CD4-positive, alpha-beta T cell treated with Interleukin-1 beta for 1 hour (primary cell): ENCODE results near the gene BSND.
"Not testable (repeated sequence)": the region's sequence is repeated elsewhere in the genome, so short reads cannot be mapped to it uniquely, and the experiment has no call there.

ENCODE experiments used
- DNase-seq, 2 donors: peaks; one replicate each; pipeline ENCODE4 v3.0.0-alpha.2; 2020 to 2022

The BSND gene

DNA sequence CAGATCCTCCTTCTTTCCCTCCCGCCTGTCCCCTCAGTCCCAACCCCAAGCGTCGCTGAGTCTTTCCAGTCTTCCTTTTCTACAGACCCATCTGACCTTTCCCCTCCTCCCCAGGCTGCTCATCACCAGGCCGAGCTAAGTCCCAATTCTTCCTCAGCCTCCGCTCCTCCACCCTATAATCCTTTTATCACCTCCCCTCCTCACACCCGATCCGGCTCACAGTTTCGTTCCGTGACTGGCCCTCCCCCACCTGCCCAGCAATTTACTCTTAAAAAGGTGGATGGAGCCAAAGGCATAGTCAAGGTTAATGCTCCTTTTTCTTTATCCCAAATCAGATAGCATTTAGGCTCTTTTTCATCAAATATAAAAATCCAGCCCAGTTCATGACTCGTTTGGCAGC lies 25.4 kb downstream of the BSND start:
- not testable (repeated sequence) for DNase-seq

DNA sequence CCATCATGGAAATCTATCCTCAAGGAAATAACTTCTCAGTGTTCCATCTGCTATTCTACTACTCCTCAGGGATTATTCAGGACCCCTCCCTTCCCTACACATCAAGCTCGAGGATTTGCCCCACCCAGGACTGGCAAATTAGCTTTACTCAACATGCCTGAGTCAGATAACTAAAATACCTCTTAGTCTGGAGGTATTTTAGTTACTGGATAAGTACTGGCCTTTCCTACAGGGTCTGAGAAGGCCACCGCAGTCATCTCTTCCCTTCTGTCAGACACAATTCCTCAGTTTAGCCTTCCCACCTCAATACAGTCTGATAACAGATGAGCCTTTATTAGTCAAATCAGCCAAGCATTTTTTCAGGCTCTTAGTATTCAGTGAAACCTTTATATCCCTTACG lies 27.9 kb downstream of the BSND start:
- DNase-seq: not testable (repeated sequence)

DNA sequence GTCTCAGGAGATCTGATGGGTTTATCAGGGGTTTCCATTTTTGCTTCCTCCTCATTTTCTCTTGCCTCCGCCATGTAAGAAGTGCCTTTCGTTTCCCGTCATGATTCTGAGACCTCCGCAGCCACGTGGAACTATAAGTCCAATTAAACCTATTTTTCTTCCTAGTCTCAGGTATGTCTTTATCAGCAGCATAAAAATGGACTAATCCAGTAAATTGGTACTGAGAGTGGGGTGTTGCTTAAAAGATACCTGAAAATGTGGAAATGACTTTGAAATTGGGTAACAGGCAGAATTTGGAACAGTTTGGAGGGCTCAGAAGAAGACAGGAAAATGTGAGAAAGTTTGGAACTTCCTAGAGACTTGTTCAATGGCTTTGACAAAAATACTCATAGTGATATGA lies 32.4 kb downstream of the BSND start:
- not testable (repeated sequence) for DNase-seq

- DNase-seq: no peak
Observed at GRCh38 chr1:55033265-55033614, 34.5 kb downstream of the BSND start.

GRCh38 chr1:55034476-55035133 lies 35.9 kb downstream of the BSND start:
- no peak for DNase-seq

- DNase-seq: no peak
Observed at GRCh38 chr1:55035904-55036303, 37.2 kb downstream of the BSND start.

DNA sequence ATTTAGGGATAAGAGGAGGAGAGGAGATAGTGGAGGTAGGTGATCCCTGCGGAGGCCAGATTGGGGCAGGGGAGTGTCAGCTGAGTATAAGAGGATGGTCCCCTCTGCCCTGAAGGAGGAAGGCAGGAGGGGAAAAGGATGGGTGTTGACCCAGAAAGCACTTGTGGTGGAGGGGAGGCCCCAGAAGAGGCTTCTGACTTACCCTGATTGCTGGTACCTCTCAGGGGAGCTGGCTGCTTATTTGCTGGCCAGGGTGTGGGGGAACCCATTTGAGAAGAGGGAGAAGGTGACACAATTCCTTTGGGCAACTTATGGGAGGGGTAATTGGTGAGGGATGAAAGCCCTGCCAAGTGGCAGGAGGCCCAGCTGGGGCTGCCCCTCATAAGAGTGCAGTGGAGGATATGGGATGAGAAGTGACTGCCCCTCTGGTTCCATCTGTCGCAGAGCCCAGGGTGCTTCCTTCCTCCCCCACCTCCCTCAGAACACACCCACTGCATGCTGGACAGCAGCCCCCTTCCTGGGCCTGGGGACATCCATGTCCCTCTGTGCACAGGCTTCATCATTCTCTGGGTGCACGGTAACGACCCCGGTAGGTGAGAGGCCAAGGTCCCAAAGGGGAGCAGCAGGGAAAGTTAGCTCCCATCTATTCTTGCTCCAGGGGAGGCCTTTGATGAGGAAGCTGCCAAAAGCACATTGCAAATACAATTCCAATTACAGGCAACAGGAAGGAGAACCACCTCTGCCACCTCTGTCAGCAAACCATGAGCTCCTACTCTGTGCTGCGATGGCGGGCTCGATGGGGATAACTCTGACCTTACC lies 39.2 kb downstream of the BSND start:
- DNase-seq: no peak

DNA sequence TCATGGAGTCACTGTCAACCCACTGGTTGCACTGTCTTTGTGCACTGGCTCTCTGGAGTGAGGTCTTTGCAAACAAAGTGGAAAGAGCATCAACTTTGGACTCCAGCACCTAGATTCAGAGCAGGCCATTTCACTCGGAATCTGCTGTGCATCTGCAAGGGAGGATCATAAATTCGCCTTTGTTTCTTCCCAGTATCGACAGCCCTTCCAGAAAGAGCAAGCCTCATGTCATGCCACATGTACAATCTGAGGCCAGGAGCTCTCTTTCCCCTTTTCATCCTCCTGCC lies 39.8 kb downstream of the BSND start:
- DNase-seq: no peak

- DNase-seq: no peak
Observed at GRCh38 chr1:55038974-55039341, 40.2 kb downstream of the BSND start.

DNA sequence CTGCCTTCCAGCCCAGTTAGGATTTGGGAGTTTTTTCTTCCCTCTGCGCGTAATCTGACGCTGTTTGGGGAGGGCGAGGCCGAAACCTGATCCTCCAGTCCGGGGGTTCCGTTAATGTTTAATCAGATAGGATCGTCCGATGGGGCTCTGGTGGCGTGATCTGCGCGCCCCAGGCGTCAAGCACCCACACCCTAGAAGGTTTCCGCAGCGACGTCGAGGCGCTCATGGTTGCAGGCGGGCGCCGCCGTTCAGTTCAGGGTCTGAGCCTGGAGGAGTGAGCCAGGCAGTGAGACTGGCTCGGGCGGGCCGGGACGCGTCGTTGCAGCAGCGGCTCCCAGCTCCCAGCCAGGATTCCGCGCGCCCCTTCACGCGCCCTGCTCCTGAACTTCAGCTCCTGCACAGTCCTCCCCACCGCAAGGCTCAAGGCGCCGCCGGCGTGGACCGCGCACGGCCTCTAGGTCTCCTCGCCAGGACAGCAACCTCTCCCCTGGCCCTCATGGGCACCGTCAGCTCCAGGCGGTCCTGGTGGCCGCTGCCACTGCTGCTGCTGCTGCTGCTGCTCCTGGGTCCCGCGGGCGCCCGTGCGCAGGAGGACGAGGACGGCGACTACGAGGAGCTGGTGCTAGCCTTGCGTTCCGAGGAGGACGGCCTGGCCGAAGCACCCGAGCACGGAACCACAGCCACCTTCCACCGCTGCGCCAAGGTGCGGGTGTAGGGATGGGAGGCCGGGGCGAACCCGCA lies 40.8 kb downstream of the BSND start, which contains the start of gene PCSK9:
Gene PCSK9, plus strand, starts transcription at position 207 of the 741 bp plus-strand sequence. Its CDS starts 290 bp downstream, at position 497.
- DNase-seq: no peak

DNA sequence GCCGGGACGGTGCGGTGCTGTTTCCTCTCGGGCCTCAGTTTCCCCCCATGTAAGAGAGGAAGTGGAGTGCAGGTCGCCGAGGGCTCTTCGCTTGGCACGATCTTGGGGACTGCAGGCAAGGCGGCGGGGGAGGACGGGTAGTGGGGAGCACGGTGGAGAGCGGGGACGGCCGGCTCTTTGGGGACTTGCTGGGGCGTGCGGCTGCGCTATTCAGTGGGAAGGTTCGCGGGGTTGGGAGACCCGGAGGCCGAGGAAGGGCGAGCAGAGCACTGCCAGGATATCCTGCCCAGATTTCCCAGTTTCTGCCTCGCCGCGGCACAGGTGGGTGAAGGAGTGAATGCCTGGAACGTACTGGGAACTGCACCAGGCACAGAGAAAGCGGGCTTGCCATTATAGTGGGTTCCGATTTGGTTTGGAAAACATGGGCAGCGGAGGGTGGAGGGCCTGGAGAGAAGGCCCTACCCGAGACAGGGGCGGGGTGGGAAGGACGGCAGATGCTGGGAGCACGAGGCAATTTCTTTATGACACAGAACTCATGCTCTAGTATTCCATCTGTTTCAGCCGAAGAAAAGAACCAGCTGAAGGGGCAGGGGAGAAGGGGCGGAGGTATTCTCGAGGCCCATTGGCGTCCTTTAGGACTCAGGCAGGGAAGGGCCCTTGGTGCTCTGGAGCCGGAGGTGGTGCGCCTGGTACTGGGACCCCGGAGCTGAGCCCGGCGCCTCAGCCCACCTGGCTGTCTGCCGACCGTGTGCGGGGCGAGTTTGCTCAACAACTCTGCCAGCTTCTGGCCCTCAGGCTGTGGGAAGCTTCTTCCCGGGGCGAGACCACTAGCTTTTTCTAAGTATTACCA lies 41.6 kb downstream of the BSND start:
- no peak for DNase-seq

DNA sequence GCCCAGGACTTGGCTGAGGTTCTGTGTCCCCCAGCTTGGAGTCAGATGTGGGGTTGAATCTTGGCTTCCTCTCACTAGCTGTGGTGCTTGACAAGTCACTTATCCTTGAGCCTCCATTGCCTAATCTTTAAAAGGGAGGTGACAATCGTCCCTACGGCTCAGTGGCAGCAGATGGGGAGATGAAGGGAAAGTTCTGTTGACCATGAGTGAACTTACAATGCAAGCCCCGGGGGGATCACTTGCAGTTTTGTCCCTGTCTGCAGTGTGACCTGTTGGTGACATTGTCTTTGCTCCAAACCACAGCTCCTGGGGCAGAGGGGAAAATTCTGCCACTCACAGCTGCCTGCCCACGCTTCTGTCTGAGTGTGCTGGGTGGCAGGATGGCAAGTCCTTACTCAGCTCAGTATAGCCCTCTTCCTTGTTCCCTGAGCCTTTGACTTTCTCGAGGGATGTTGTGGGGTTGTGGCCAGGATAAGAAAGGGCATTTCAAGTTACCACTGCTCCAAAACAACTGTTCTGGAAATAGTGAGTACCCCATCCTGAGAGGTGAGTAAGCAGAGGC lies 42.3 kb downstream of the BSND start:
- DNase-seq: no peak

DNA sequence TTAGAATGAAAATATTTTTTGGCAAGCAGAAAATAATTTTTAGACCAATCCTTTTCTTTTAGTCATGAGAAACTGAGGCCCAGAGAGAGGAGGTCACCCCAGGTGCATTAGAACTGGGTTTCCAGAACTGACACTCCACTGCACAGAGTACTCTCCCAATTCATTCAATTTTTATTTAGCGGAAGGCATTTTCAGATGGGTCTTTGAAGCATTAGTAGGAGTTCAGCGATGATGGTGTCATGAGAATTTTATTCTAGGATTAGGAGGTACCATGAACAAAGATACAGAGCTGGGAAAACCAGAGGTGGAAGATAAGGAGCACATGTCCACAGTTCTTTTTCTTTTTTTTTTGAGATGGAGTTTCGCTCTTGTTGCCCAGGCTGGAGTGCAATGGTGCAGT lies 42.9 kb downstream of the BSND start:
- DNase-seq: no peak

DNA sequence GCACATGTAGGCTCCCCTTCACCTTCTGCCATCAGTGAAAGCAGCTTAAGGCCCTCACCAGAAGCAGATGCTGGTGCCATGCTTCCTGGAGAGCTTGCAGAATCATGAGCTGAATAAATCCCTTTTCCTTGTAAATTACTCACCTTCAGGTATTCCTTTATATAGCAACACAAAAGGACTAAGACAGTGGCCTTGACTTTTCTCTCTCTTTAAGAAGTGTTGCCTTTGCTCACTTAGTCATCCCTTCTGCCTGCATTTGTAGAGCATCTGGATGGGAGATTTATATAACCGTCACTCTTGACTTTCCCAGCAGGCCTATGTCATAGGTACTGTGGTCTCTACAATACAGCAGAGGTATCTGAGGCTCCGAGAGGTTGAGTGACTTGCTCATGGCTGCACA lies 44.3 kb downstream of the BSND start:
- no peak for DNase-seq

DNA sequence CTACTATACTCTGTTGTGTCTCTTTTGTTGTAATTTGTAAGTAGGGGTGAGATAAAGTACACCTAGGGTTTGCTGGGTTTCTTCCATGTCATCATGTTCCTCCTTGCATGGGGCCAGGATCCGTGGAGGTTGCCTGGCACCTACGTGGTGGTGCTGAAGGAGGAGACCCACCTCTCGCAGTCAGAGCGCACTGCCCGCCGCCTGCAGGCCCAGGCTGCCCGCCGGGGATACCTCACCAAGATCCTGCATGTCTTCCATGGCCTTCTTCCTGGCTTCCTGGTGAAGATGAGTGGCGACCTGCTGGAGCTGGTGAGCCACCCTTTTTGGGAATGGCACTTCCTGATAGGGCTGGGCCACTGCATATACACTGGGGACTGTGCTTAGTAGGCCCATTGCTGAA lies 45.0 kb downstream of the BSND start:
- no peak for DNase-seq

DNA sequence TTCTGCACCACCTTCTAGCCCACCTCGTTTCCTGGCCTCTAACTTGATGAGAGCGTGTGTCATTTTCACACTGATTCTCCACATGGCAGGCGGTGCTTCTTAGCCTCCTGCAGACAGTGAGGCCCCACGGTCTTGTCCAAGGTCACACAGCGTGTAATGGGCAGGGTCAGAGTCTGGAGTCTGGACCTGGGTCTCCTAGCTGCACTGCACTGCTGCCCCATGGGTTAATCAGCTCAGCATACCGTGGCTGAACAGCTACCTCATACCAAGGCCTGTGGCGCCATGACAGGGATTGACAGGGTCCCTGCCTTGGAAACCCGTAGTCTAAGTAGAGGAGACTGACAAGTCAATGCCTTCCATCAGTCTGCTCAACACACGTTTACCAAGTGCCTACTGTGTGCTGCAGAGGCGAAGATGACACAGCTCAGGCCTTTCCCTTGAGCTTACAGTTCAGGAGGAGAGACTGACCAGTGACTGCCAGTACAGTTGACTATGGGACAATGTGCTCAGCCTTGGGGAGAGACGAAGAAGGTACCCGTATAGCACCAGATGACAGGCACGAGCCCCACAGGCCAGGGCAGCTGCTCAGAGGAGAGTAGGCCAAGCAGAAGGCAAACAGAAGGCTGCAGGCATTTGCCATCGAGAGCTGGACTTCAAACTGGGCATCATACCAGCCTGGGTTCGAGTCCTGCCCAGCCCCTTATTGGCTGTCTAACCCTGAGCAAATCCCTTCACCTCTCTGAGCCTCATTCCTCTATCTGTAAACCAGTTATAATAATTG lies 46.1 kb downstream of the BSND start:
- no peak for DNase-seq

- DNase-seq: no peak
Observed at GRCh38 chr1:55045430-55045829, 46.7 kb downstream of the BSND start.

DNA sequence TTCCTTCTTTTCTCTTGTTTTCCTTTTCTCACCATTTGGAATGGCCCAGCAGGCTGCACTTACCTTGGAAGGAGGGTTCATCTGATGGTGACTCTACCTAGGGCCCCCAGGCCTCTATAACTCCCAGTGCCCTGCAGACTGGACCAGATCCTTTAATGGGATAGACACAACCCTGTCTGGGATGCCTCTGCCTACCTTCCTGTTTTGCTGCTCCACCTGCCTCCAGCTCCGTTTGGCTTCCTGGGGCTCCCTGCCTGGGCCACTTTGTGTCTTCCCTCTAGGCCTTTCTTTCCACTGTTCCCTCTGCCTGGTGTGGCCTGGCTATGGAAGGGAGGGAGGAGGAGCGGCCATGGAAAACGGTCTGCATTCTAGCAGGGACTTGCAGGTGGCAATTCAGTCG lies 48.1 kb downstream of the BSND start:
- DNase-seq: no peak

- no peak for DNase-seq
Observed at GRCh38 chr1:55047611-55048010, 48.9 kb downstream of the BSND start.

GRCh38 chr1:55048453-55049270 lies 49.9 kb downstream of the BSND start:
- no peak for DNase-seq

GRCh38 chr1:55049271-55049913 lies 50.7 kb downstream of the BSND start:
- no peak for DNase-seq
